H1 (cell line): ENCODE results near the gene ZRANB3. TPM values are rescaled to one million over a fixed set of nuclear protein-coding genes. Genes with fewer than 3 reads are reported as not detected.

Experiments used
- CTCF ChIA-PET: fragments of 300-600 bp; sonication (Branson Sonifier 250); formaldehyde crosslinking; loops from one replicate; lab custom pipeline; 2021; ENCODE audit not compliant: partially characterized antibody; lab: Charles Lee
- POLR2A ChIA-PET: fragments of 300-600 bp; sonication (Branson Sonifier 250); formaldehyde crosslinking; loops from one replicate; lab custom pipeline; 2021; ENCODE audit warnings: inconsistent platforms; ENCODE audit not compliant: partially characterized antibody; lab: Charles Lee
- DNase-seq, 2 experiments: peaks; one replicate each; pipeline versions ENCODE4 v3.0.0 to v3.0.0-alpha.2; 2010 to 2022; ENCODE audit warnings: low spot score in 2 of 2, low read depth in 1 of 2, mixed read lengths in 1 of 2
- FAIRE-seq: peaks from 2 replicates; lab custom pipeline; 2011; peaks lifted over from hg19 to GRCh38; lab: Jason Lieb, UNC
- H2AFZ ChIP-seq: 2 replicates; pipeline ENCODE4 v1.8.1; 2012; ENCODE audit warnings: low read length, inconsistent platforms
- H2AK5ac ChIP-seq: 2 replicates; pipeline ENCODE4 v1.6.1; 2013; ENCODE audit warnings: low read depth, low read length
- H2BK120ac ChIP-seq: replicated peaks from 2 replicates; pipeline ENCODE3; 2013; ENCODE audit warnings: low read depth, low read length, inconsistent platforms
- H2BK12ac ChIP-seq: 2 replicates; pipeline ENCODE4 v1.6.1; 2013; ENCODE audit warnings: low read depth, low read length
- H2BK15ac ChIP-seq: 2 replicates; pipeline ENCODE4 v1.6.1; 2013; ENCODE audit warnings: low read length
- H2BK20ac ChIP-seq: 2 replicates; pipeline ENCODE4 v1.6.1; 2013; ENCODE audit warnings: low read length
- H2BK5ac ChIP-seq: 2 replicates; pipeline ENCODE4 v1.6.1; 2013; ENCODE audit warnings: low read depth, low read length
- H3K14ac ChIP-seq: 2 replicates; pipeline ENCODE4 v1.6.1; 2013; ENCODE audit warnings: inconsistent platforms; ENCODE audit not compliant: insufficient read length
- H3K18ac ChIP-seq: 2 replicates; pipeline ENCODE4 v1.6.1; 2013; ENCODE audit warnings: low read length; ENCODE audit errors: extremely low read depth
- H3K23ac ChIP-seq: 2 replicates; pipeline ENCODE4 v1.6.1; 2013; ENCODE audit warnings: inconsistent platforms; ENCODE audit not compliant: insufficient read length
- H3K23me2 ChIP-seq: 2 replicates; pipeline ENCODE4 v1.6.1; 2013; ENCODE audit warnings: low read depth, low read length
- H3K27ac ChIP-seq: 2 replicates; pipeline ENCODE4 v1.6.1; 2011; ENCODE audit warnings: low read depth, low read length, inconsistent platforms
- H3K27me3 ChIP-seq, 4 experiments: replicated peaks in 1 of 4; 1 replicate in 1 of 4; 2 replicates in 3 of 4; pipeline versions ENCODE4 v1.6.1 to v1.8.1; 2011 to 2013; ENCODE audit warnings: low read length in 3 of 4, mild to moderate bottlenecking in 3 of 4, inconsistent platforms in 2 of 4, mixed read lengths in 2 of 4, moderate library complexity in 1 of 4; ENCODE audit not compliant: control insufficient read depth in 3 of 4, insufficient read depth in 3 of 4; ENCODE audit errors: extremely low read depth in 1 of 4
- H3K36me3 ChIP-seq, 4 experiments: 2 replicates each; pipeline versions ENCODE4 v1.6.1 to v1.8.1; 2011 to 2013; ENCODE audit warnings: mild to moderate bottlenecking in 4 of 4, low read length in 3 of 4, moderate library complexity in 2 of 4, control low read depth in 1 of 4, inconsistent platforms in 1 of 4; ENCODE audit not compliant: insufficient read depth in 4 of 4, control insufficient read depth in 2 of 4
- H3K4ac ChIP-seq: replicated peaks from 2 replicates; pipeline ENCODE3; 2013; ENCODE audit warnings: low read length, low read depth, mixed read lengths, inconsistent platforms; ENCODE audit not compliant: insufficient read length
- H3K4me1 ChIP-seq, 4 experiments: replicated peaks in 1 of 4; 1 replicate in 1 of 4; 2 replicates in 3 of 4; pipeline versions ENCODE4 v1.6.1 to v1.8.1; 2011 to 2013; ENCODE audit warnings: low read length in 3 of 4, inconsistent platforms in 2 of 4, mixed read lengths in 1 of 4; ENCODE audit not compliant: insufficient read depth in 4 of 4, control insufficient read depth in 3 of 4
- H3K4me2 ChIP-seq, 2 experiments: 2 replicates each; pipeline versions ENCODE4 v1.6.1 to v1.8.1; 2011 to 2013; ENCODE audit warnings: low read depth in 2 of 2, low read length in 2 of 2, control low read depth in 1 of 2, inconsistent platforms in 1 of 2, mild to moderate bottlenecking in 1 of 2; ENCODE audit not compliant: insufficient read depth in 1 of 2
- H3K4me3 ChIP-seq, 4 experiments: fragments of 200-600, 300-600 bp in 1 of 4; sonication (generic), shearing (Covaris generic), sonication (Bioruptor Twin) in 1 of 4; 2 replicates each; pipeline versions ENCODE4 v1.5.1 to v1.8.1; 2011 to 2016; ENCODE audit warnings: low read length in 4 of 4, low read depth in 3 of 4, control low read depth in 2 of 4, inconsistent platforms in 2 of 4, mild to moderate bottlenecking in 2 of 4, mixed read lengths in 1 of 4, moderate library complexity in 1 of 4; ENCODE audit not compliant: insufficient read depth in 2 of 4; ENCODE audit errors: extremely low read depth in 1 of 4
- H3K56ac ChIP-seq: replicated peaks from 2 replicates; pipeline ENCODE3; 2013; ENCODE audit warnings: low read depth, mild to moderate bottlenecking, mixed read lengths, low read length, inconsistent platforms; ENCODE audit not compliant: insufficient read length
- H3K79me1 ChIP-seq: 2 replicates; pipeline ENCODE4 v1.6.1; 2013; ENCODE audit warnings: low read depth, low read length, control low read depth
- H3K79me2 ChIP-seq, 2 experiments: 2 replicates each; pipeline versions ENCODE4 v1.6.1 to v1.8.1; 2012 to 2013; ENCODE audit warnings: low read length in 2 of 2, mild to moderate bottlenecking in 2 of 2, inconsistent platforms in 1 of 2; ENCODE audit not compliant: insufficient read depth in 2 of 2, control insufficient read depth in 1 of 2
- H3K9ac ChIP-seq, 4 experiments: replicated peaks in 1 of 4; 1 replicate in 1 of 4; 2 replicates in 3 of 4; pipeline versions ENCODE4 v1.6.1 to v1.8.1; 2011 to 2013; ENCODE audit warnings: low read depth in 3 of 4, low read length in 3 of 4, control low read depth in 2 of 4, mild to moderate bottlenecking in 2 of 4, moderate library complexity in 2 of 4, inconsistent platforms in 1 of 4; ENCODE audit errors: extremely low read depth in 1 of 4
- H3K9me3 ChIP-seq, 2 experiments: 2 replicates each; pipeline versions ENCODE4 v1.6.1 to v1.8.1; 2012 to 2013; ENCODE audit warnings: mild to moderate bottlenecking in 2 of 2, moderate library complexity in 2 of 2, control low read depth in 1 of 2, inconsistent platforms in 1 of 2, low read depth in 1 of 2, low read length in 1 of 2, mixed read lengths in 1 of 2; ENCODE audit not compliant: insufficient read depth in 2 of 2
- H4K20me1 ChIP-seq, 2 experiments: replicated peaks in 1 of 2; 2 replicates each; pipeline versions ENCODE3 to v1.8.1; 2011 to 2013; ENCODE audit warnings: inconsistent platforms in 2 of 2, low read length in 2 of 2, mild to moderate bottlenecking in 1 of 2; ENCODE audit not compliant: insufficient read depth in 2 of 2, control insufficient read depth in 1 of 2
- H4K5ac ChIP-seq: 2 replicates; pipeline ENCODE4 v1.6.1; 2013; ENCODE audit warnings: low read length, low read depth, mixed read lengths, inconsistent platforms; ENCODE audit not compliant: insufficient read length
- H4K8ac ChIP-seq: 2 replicates; pipeline ENCODE4 v1.8.0; 2013; ENCODE audit warnings: mild to moderate bottlenecking, moderate library complexity, low read length, inconsistent platforms; ENCODE audit not compliant: insufficient read depth; ENCODE audit errors: extremely low read depth
- H4K91ac ChIP-seq: replicated peaks from 2 replicates; pipeline ENCODE3; 2013; ENCODE audit warnings: low read length, mixed read lengths, inconsistent platforms; ENCODE audit not compliant: insufficient read length
- GTF2F1 ChIP-seq: IDR thresholded peaks from 2 replicates; pipeline ENCODE4 v1.6.1; 2012; ENCODE audit warnings: low read depth, low read length, improper control_type of control experiment, borderline replicate concordance
- SIRT6 ChIP-seq: IDR thresholded peaks from one replicate; pipeline ENCODE4 v1.7.1; 2012; ENCODE audit warnings: low read length, inconsistent platforms
- TAF7 ChIP-seq: optimal IDR thresholded peaks from 2 replicates; pipeline ENCODE3; 2011; ENCODE audit warnings: low read depth, mild to moderate bottlenecking, inconsistent platforms, low read length, moderate library complexity, borderline replicate concordance
- USF2 ChIP-seq: IDR thresholded peaks from 2 replicates; pipeline ENCODE4 v1.6.1; 2011; ENCODE audit warnings: low read length, improper control_type of control experiment
- WGBS, 2 experiments: shearing (Covaris generic) in 1 of 2; methylation state at CpG; one replicate each; pipeline versions ENCODE4 v1.1.6 to v1.1.7; 2013 to 2015; ENCODE audit warnings: low lambda C conversion rate in 2 of 2, mixed read lengths in 2 of 2, inconsistent platforms in 1 of 2, low coverage in 1 of 2, missing lambda C conversion rate in 1 of 2; ENCODE audit not compliant: insufficient replicate concordance in 2 of 2, insufficient coverage in 1 of 2, insufficient read length in 1 of 2; ENCODE audit errors: extremely low coverage in 1 of 2, missing lambda C conversion rate in 1 of 2; 5-methylcytosine and 5-hydroxymethylcytosine counted together
- polyA plus RNA-seq, 7 experiments: library from polyadenylated mRNA; depleted of rRNA in 3 of 7; stranded (reverse) in 5 of 7; unstranded in 2 of 7; fragments of >200 nt in 5 of 7; fragments of 200-250 nt in 2 of 7; gene quantifications; 1 replicate in 5 of 7; 2 replicates in 1 of 7; 4 replicates in 1 of 7; pipeline versions ENCODE4 v1.2.1 to v1.2.3, GENCODE V29; 2011 to 2013; ENCODE audit warnings: missing spikeins in 2 of 7, mixed read lengths in 2 of 7
- total RNA-seq: library from RNA; stranded (reverse); fragmentation: NEBNext Ultra II Directional; extraction: Animal tissue kit (Norgen Biotek cat#: 25700); gene quantifications from 2 replicates; pipeline ENCODE4 v1.2.1, GENCODE V29; 2021

ZRANB3 gene
- total and polyA plus RNA-seq, 2 of the 8 experiments (the other 6 are each of a cell fraction or from before 2014, with no cell fraction given), result 4.5 to 19.3 TPM

GRCh38 chr2:135142323-135142722, 388.7 kb downstream of the ZRANB3 start:
- no peak overlapping the region for H3K9ac ChIP-seq
- H3K36me3 ChIP-seq, result peaks cover 0 to 16% (median 8%) of the 10 kb centered on the region in 4 experiments; a peak in 3 of 8 replicates

More at GRCh38 chr2:135142323-135142722, 388.7 kb downstream of the ZRANB3 start:
- Histone ChIP-seq H3K56ac (no peak overlapping the region), H3K27ac (no peak overlapping the region), H3K23ac (no peak overlapping the region), H2AK5ac (no peak overlapping the region), H2BK20ac (no peak overlapping the region), H4K20me1 (no peaks in the 10 kb centered on the region), H4K91ac (no peak overlapping the region), H3K9me3 (no peaks in the 10 kb centered on the region; a peak in 1 of 4 replicates), H3K79me1 (no peaks in the 10 kb centered on the region), H3K27me3 (no peaks in the 10 kb centered on the region), H2BK12ac (no peak overlapping the region), H3K14ac (no peak overlapping the region), H3K4me1 (peaks cover 0 to 7% (median 5%) of the 10 kb centered on the region in 4 experiments; a peak in 6 of 7 replicates), H2BK120ac (no peak overlapping the region), H3K23me2 (peaks cover 2% of the 10 kb centered on the region; the same call in 1 of the 2 replicates), H2BK5ac (no peak overlapping the region), H3K4ac (no peak overlapping the region), H4K8ac (no peak overlapping the region), H3K79me2 (no peaks in the 10 kb centered on the region; a peak in 1 of 4 replicates), H2AFZ (no peak overlapping the region), H2BK15ac (no peak overlapping the region), H4K5ac (no peak overlapping the region), H3K4me2 (no peak overlapping the region), H3K18ac (no peak overlapping the region), H3K4me3 (no peak overlapping the region)
- WGBS, 2 experiments, result 89% methylated on average over 1 of the region's 1 CpG; no CpG with 5 or more reads in 1 of the 2 experiments
- CTCF ChIA-PET, result no interaction called here
- DNase-seq, result no peak
- TF ChIP-seq SIRT6 (no peak), USF2 (no peak), GTF2F1 (no peak), TAF7 (no peak)
- no peak for FAIRE-seq
- POLR2A ChIA-PET, result no interaction called here
